PFSK-1 (cell line): Measurements from ENCODE around the gene PLEKHN1.

ENCODE experiments used
- FOXP2 ChIP-seq: optimal IDR thresholded peaks from 2 replicates; pipeline ENCODE3; 2011; ENCODE audit warnings: borderline replicate concordance, control low read depth, inconsistent platforms; ENCODE audit not compliant: insufficient read depth; ENCODE audit errors: extremely low read length, extremely low read depth
- POLR2AphosphoS5 ChIP-seq: IDR thresholded peaks from 2 replicates; pipeline ENCODE4 v1.6.1; 2012; ENCODE audit warnings: low read depth, mild to moderate bottlenecking, control low read depth, low read length, moderate library complexity
- SIN3A ChIP-seq: IDR thresholded peaks from 2 replicates; pipeline ENCODE4 v1.6.1; 2012; ENCODE audit warnings: mild to moderate bottlenecking, low read length, moderate library complexity, borderline replicate concordance; ENCODE audit not compliant: insufficient read depth
- TAF1 ChIP-seq: IDR thresholded peaks from 2 replicates; pipeline ENCODE4 v1.6.1; 2012; ENCODE audit warnings: low read length, control low read depth, borderline replicate concordance; ENCODE audit not compliant: insufficient read depth

- TF ChIP-seq SIN3A (no peak), POLR2AphosphoS5 (no peak), TAF1 (no peak), FOXP2 (no peak)
Observed at GRCh38 chr1:951364-951763, 14.9 kb upstream of the PLEKHN1 start.
